Testis (tissue), 2 donors: Measurements from ENCODE around the gene ARHGEF7.

Source experiments
- POLR2A ChIP-seq: fragments of 450-650 bp; IDR thresholded peaks from one replicate; pipeline ENCODE4 v1.6.1; 2017; ENCODE audit warnings: antibody characterized with exemption, mild to moderate bottlenecking, moderate library complexity
- TF ChIP-seq, protein P1 (sequence below), 3 experiments: fragments of 450-650 bp in 2 of 3; fragments of 200-600 bp in 1 of 3; sonication (generic) in 1 of 3; IDR thresholded peaks; one replicate each; pipeline ENCODE4 v1.5.1; 2016 to 2019; ENCODE audit warnings: antibody characterized with exemption in 3 of 3, mild to moderate bottlenecking in 2 of 3, moderate library complexity in 1 of 3

DNA sequence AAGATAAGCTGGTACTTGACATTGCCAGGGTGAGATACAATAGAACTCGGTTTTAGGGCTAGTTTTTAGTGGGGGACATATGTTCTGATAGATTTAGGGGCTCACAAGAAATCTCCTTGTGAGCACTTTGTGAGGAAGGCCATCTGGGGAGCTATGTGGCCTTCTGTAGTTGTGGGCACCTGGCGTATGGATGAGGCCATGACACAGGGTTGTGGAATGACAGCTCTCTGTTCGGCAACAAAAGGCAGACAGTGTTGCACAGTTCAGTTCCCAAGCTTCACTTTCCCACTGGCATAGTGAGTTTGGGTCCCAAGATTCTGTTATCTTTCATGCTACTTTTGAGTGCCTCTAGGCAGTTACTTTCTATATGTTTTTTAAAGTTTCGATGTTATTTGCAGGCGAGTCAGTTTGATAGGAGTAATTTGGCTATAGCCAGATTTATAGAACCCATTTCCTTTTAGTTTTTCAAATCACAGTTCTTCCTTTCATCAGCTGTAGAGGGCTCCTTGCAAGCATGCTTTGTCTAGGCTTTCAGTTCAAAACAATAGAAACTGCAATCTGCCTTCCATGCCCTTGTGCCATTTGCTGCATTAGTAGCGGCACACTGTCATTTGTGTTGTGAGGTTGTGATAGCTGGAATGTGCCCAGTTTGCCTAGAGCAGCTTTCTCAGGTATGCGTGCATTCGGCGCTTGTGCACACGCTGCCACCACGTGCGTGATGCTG lies 134.7 kb downstream of the ARHGEF7 start:
- TF ChIP-seq, protein P1, sequence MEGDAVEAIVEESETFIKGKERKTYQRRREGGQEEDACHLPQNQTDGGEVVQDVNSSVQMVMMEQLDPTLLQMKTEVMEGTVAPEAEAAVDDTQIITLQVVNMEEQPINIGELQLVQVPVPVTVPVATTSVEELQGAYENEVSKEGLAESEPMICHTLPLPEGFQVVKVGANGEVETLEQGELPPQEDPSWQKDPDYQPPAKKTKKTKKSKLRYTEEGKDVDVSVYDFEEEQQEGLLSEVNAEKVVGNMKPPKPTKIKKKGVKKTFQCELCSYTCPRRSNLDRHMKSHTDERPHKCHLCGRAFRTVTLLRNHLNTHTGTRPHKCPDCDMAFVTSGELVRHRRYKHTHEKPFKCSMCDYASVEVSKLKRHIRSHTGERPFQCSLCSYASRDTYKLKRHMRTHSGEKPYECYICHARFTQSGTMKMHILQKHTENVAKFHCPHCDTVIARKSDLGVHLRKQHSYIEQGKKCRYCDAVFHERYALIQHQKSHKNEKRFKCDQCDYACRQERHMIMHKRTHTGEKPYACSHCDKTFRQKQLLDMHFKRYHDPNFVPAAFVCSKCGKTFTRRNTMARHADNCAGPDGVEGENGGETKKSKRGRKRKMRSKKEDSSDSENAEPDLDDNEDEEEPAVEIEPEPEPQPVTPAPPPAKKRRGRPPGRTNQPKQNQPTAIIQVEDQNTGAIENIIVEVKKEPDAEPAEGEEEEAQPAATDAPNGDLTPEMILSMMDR (IDR thresholded peaks at IDR 0.05) = no peak
- TF ChIP-seq POLR2A = no peak
